ENCODE results near the gene ARPC4. TPM values are rescaled to one million over a fixed set of nuclear protein-coding genes. Genes with fewer than 3 reads are reported as not detected.

ARPC4 gene
- total RNA-seq, 2 donors from 2014 or later: 150 to 153 TPM

- no peaks in the 10 kb centered on the region for H3K9me3 ChIP-seq (ENCODE audit: control insufficient read depth, low read length)
- peaks cover 4% of the 10 kb centered on the region for H3K4me1 Mint-ChIP-seq
- peaks cover 9% of the 10 kb centered on the region for H3K36me3 ChIP-seq (ENCODE audit: control insufficient read depth, insufficient read depth, low read length)
- 78 to 90% methylated on average over 4 to 5 of the region's 5 CpGs for WGBS, 2 experiments (ENCODE audit: insufficient coverage in 1 of 2, insufficient read length in 1 of 2)
- H3K4me3 ChIP-seq (ENCODE audit: low read length): no peak overlapping the region
- peaks cover 20% of the 10 kb centered on the region for H3K36me3 Mint-ChIP-seq (ENCODE audit: low read depth)
- H3K9ac ChIP-seq (ENCODE audit: extremely low read depth, low read length, poor library complexity, severe bottlenecking): no peak overlapping the region
- no peaks in the 10 kb centered on the region for H3K9me3 Mint-ChIP-seq
- no peak overlapping the region for H3K4me3 Mint-ChIP-seq
- no peak for DNase-seq
- H3K4me1 ChIP-seq (ENCODE audit: control insufficient read depth, insufficient read depth, low read length): no peaks in the 10 kb centered on the region
- no peaks in the 10 kb centered on the region for H3K27me3 ChIP-seq (ENCODE audit: control insufficient read depth, insufficient read depth, low read length, poor library complexity, severe bottlenecking)
- no peak overlapping the region for H3K27ac Mint-ChIP-seq
- TF ChIP-seq, protein P1, sequence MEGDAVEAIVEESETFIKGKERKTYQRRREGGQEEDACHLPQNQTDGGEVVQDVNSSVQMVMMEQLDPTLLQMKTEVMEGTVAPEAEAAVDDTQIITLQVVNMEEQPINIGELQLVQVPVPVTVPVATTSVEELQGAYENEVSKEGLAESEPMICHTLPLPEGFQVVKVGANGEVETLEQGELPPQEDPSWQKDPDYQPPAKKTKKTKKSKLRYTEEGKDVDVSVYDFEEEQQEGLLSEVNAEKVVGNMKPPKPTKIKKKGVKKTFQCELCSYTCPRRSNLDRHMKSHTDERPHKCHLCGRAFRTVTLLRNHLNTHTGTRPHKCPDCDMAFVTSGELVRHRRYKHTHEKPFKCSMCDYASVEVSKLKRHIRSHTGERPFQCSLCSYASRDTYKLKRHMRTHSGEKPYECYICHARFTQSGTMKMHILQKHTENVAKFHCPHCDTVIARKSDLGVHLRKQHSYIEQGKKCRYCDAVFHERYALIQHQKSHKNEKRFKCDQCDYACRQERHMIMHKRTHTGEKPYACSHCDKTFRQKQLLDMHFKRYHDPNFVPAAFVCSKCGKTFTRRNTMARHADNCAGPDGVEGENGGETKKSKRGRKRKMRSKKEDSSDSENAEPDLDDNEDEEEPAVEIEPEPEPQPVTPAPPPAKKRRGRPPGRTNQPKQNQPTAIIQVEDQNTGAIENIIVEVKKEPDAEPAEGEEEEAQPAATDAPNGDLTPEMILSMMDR (conservative IDR thresholded peaks at IDR 0.05): no peak
- no peak overlapping the region for H3K27ac ChIP-seq (ENCODE audit: low read depth, low read length)
- peaks cover 7% of the 10 kb centered on the region for H3K27me3 Mint-ChIP-seq (ENCODE audit: insufficient read depth)
Observed at GRCh38 chr3:9776896-9777693, 15.8 kb upstream of the ARPC4 start.

- Histone ChIP-seq H3K4me1 (ENCODE audit: control insufficient read depth, insufficient read depth, low read length) (no peaks in the 10 kb centered on the region), H3K27ac (ENCODE audit: low read depth, low read length) (no peak overlapping the region), H3K27me3 (ENCODE audit: control insufficient read depth, insufficient read depth, low read length, poor library complexity, severe bottlenecking) (no peaks in the 10 kb centered on the region), H3K9ac (ENCODE audit: extremely low read depth, low read length, poor library complexity, severe bottlenecking) (no peak overlapping the region), H3K36me3 (ENCODE audit: control insufficient read depth, insufficient read depth, low read length) (peaks cover 11% of the 10 kb centered on the region), H3K9me3 (ENCODE audit: control insufficient read depth, low read length) (no peaks in the 10 kb centered on the region), H3K4me3 (ENCODE audit: low read length) (no peak overlapping the region)
- peaks cover 1% of the 10 kb centered on the region for H3K27me3 Mint-ChIP-seq (ENCODE audit: insufficient read depth)
- H3K4me3 Mint-ChIP-seq: no peak overlapping the region
- no peak overlapping the region for H3K27ac Mint-ChIP-seq
- WGBS, 2 experiments (ENCODE audit: insufficient coverage in 1 of 2, insufficient read length in 1 of 2): 100% methylated on average over 1 of the region's 1 CpG; no CpG with 5 or more reads in 1 of the 2 experiments
- peaks cover 4% of the 10 kb centered on the region for H3K4me1 Mint-ChIP-seq
- DNase-seq: no peak
- H3K9me3 Mint-ChIP-seq: no peaks in the 10 kb centered on the region
- TF ChIP-seq, protein P1 (conservative IDR thresholded peaks at IDR 0.05): no peak
- H3K36me3 Mint-ChIP-seq (ENCODE audit: low read depth): peaks cover 24% of the 10 kb centered on the region
Observed at GRCh38 chr3:9777694-9778021, 15.2 kb upstream of the ARPC4 start.

DNA sequence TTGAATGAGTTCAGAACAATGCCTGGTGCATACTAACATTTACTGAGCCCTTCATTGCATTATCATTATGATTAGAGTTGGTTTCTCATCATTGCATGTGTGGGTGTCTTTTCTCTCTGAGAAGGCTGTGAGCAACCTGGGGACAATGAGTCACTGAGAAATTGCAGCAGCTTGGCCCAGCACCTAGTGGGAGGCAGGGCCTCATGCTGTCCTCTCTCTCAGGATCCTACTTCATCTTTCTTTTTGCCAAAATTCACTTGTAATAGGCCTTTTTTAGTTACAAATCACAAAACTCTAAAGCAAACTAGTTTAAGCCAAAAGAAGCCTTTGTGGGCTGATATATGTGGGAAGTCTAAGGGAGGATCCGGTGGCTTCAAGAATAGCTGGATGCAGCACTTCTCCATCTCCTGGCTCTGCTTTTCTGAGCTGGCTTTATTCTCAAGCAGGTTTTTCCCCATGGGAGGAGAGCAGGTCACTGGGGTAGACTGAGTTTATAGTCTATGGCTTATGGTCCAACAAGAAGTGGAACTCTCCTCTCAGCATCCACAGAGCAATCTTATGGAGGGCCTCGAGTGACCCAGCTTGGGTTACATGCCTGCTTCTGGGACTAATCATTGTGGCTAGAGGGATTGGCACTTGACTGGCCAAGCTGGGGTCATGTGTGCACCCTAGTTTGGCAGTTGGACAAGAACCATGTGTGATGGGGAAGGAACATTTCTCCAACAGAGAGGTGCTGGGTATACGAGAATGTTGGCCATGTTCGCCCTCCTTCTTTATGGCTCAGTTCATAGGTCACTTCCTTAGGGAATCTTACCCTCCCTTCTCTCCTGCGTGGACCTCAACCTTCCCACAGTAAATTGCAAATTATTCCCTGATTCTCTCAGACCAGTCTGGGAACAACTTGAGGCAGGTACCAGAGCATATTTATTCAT is 14.5 kb upstream of the ARPC4 start:
- no peaks in the 10 kb centered on the region for H3K9me3 Mint-ChIP-seq
- no peak overlapping the region for H3K27ac ChIP-seq (ENCODE audit: low read depth, low read length)
- no peak overlapping the region for H3K4me3 Mint-ChIP-seq

More for the DNA sequence above, 14.5 kb upstream of the ARPC4 start:
- no peak for DNase-seq
- no peaks in the 10 kb centered on the region for H3K4me1 ChIP-seq (ENCODE audit: control insufficient read depth, insufficient read depth, low read length)
- H3K36me3 ChIP-seq (ENCODE audit: control insufficient read depth, insufficient read depth, low read length): peaks cover 16% of the 10 kb centered on the region
- H3K9me3 ChIP-seq (ENCODE audit: control insufficient read depth, low read length): no peaks in the 10 kb centered on the region
- peaks cover 4% of the 10 kb centered on the region for H3K4me1 Mint-ChIP-seq
- H3K27ac Mint-ChIP-seq: no peak overlapping the region
- H3K36me3 Mint-ChIP-seq (ENCODE audit: low read depth): peaks cover 31% of the 10 kb centered on the region
- H3K4me3 ChIP-seq (ENCODE audit: low read length): no peak overlapping the region
- no peak overlapping the region for H3K9ac ChIP-seq (ENCODE audit: extremely low read depth, low read length, poor library complexity, severe bottlenecking)
- H3K27me3 ChIP-seq (ENCODE audit: control insufficient read depth, insufficient read depth, low read length, poor library complexity, severe bottlenecking): no peaks in the 10 kb centered on the region
- WGBS, 2 experiments (ENCODE audit: insufficient coverage in 1 of 2, insufficient read length in 1 of 2): 96 to 97% methylated on average over 4 to 5 of the region's 5 CpGs
- no peaks in the 10 kb centered on the region for H3K27me3 Mint-ChIP-seq (ENCODE audit: insufficient read depth)
- TF ChIP-seq, protein P1 (conservative IDR thresholded peaks at IDR 0.05): no peak
